Head of caudate nucleus (tissue), 42 donors: ENCODE results near the gene DDX5.

Experiments
- DNase-seq, 42 donors: peaks; one replicate each; pipeline versions ENCODE4 v3.0.0 to v3.0.0-alpha.2; 2020 to 2021; ENCODE audit warnings: mixed read lengths in 7 of 42
- intact Hi-C: fragments of 100-400 bp; cut with DNase I; formaldehyde crosslinking; loops from one replicate; pipeline ENCODE4 v1.15.0; 2022

Gene DDX5

DNA sequence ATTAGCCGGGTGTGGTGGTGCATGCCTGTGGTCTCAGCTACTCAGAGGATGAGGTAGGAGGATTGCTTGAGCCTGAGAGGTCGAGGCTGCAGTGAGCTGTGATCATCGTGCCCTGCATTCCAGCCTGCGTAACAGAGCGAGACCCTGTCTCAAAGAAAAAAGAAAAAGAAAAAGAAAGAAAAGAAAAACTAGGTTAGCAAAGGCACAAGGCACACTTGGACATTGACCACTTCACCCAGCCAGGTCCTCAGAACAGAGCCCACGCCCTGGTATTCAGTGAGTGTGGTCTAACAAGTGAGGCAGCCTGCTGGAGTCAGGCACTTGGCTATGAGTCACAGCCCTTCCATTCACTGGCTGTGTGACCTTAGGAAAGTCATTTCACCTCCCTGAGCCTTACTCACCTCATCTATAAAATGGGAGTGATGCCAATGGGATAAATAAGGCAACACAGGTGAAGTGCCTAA lies 46.8 kb downstream of the DDX5 start:
- DNase-seq = no peak
- intact Hi-C loops = no loop called here

DNA sequence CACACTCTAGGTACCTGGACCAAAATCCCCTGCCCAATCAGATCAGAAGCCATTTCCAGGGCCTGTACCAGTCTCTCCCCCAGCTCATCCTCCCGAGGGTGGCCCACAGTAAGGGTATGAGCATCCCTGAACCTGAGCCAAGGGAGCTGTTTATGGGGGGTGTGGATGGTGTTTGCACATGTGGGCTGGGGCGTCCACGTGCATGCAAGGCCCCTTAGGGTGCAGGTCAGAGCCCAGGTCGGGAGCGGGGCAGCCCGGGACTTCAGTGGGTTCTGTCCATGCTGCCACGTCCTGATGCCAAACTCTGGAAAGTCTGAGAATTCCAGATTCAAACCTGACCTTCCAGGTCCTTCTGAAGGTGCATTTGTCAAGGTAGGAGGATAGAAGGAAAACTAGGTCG lies 47.3 kb downstream of the DDX5 start:
- intact Hi-C loops = no loop called here
- no peak for DNase-seq

DNA sequence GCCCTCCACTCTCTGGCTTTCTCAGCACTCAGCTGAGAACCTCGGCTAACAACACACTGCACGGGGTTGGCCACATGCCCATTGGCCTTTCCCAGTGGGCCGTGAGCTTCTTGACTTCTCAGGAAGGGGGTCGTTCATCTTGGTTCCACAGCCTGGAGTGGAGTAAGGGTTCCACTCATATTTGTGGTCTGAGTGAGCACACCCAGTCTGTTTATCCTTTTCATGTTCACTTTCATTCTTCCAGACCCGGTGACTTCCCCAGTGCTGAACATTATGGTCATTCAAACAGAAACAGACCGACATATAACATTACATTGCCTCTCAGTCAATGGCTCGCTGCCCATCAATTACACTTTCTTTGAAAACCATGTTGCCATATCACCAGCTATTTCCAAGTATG lies 48.9 kb downstream of the DDX5 start:
- DNase-seq = no peak
- intact Hi-C loops = no loop called here

- intact Hi-C loops = no loop called here
- DNase-seq = no peak
Measured at GRCh38 chr17:64455993-64456885, 49.9 kb downstream of the DDX5 start.

- no peak for DNase-seq
- intact Hi-C loops = no loop called here
Measured at GRCh38 chr17:64449545-64449944, 56.5 kb downstream of the DDX5 start.

GRCh38 chr17:64448665-64449512 lies 57.2 kb downstream of the DDX5 start, which contains the start of gene MILR1:
TSS of gene MILR1 (plus strand) at chr17:64449115. CDS start at chr17:64449169, 54 bp downstream.
- peak in 12 of 42 donors; percentile 8 to 43 (median 16) for DNase-seq
- intact Hi-C loops = no loop called here
